Kidney epithelial cell (primary cell): ENCODE measurements around the gene ARFGEF3. TPM values are rescaled to one million over a fixed set of nuclear protein-coding genes. Genes with fewer than 3 reads are reported as not detected.

Experiments used
- DNase-seq: peaks from one replicate; pipeline ENCODE4 v3.0.0-alpha.2; 2010; ENCODE audit warnings: low read depth
- H3K27me3 ChIP-seq: 2 replicates; pipeline ENCODE4 v1.6.0; 2011; ENCODE audit warnings: low read length; ENCODE audit not compliant: control insufficient read depth, insufficient read depth
- H3K36me3 ChIP-seq: 2 replicates; pipeline ENCODE4 v1.5.1; 2011; ENCODE audit warnings: low read length; ENCODE audit not compliant: control insufficient read depth, insufficient read depth
- H3K4me3 ChIP-seq: 2 replicates; pipeline ENCODE4 v1.5.1; 2011; ENCODE audit warnings: low read depth, mild to moderate bottlenecking, control low read depth, low read length
- CTCF ChIP-seq: IDR thresholded peaks from 2 replicates; pipeline ENCODE4 v1.5.1; 2011; ENCODE audit warnings: mild to moderate bottlenecking, moderate library complexity, low read length, control low read depth, inconsistent platforms; ENCODE audit not compliant: insufficient read depth, poor library complexity, severe bottlenecking
- total RNA-seq: library from RNA; depleted of rRNA; stranded (reverse); fragments of >200 nt; gene quantifications from 2 replicates; pipeline ENCODE4 v1.2.3, GENCODE V29; 2015

The ARFGEF3 gene
- total RNA-seq, 1 donor from 2014 or later = 11.1 TPM

GRCh38 chr6:138290423-138290962, 128.8 kb downstream of the ARFGEF3 start:
- H3K27me3 ChIP-seq = no peaks in the 10 kb centered on the region
- no peak for TF ChIP-seq CTCF

GRCh38 chr6:138291036-138291848, 129.5 kb downstream of the ARFGEF3 start:
- DNase-seq = no peak
- TF ChIP-seq CTCF = no peak
- Histone ChIP-seq H3K36me3 (no peaks in the 10 kb centered on the region), H3K27me3 (no peaks in the 10 kb centered on the region), H3K4me3 (no peak overlapping the region)

More at GRCh38 chr6:138290423-138290962, 128.8 kb downstream of the ARFGEF3 start:
- no peak overlapping the region for H3K4me3 ChIP-seq
- no peaks in the 10 kb centered on the region for H3K36me3 ChIP-seq
- no peak for DNase-seq

GRCh38 chr6:138291849-138292181, 130.1 kb downstream of the ARFGEF3 start:
- Histone ChIP-seq H3K4me3 (no peak overlapping the region), H3K36me3 (no peaks in the 10 kb centered on the region), H3K27me3 (no peaks in the 10 kb centered on the region)
- TF ChIP-seq CTCF = no peak
- no peak for DNase-seq

- H3K36me3 ChIP-seq = no peaks in the 10 kb centered on the region
- no peak for DNase-seq
- no peak overlapping the region for H3K4me3 ChIP-seq
- TF ChIP-seq CTCF = no peak
- no peaks in the 10 kb centered on the region for H3K27me3 ChIP-seq
These were observed 130.7 kb downstream of the ARFGEF3 start for GRCh38 chr6:138292482-138292881.

- DNase-seq = no peak
- TF ChIP-seq CTCF = no peak
- Histone ChIP-seq H3K36me3 (no peaks in the 10 kb centered on the region), H3K27me3 (no peaks in the 10 kb centered on the region), H3K4me3 (no peak overlapping the region)
These were observed 132.0 kb downstream of the ARFGEF3 start for GRCh38 chr6:138293428-138294395.
